Breast epithelium (tissue), 4 donors: ENCODE results near the gene CHST1. TPM values are rescaled to one million over a fixed set of nuclear protein-coding genes. Genes with fewer than 3 reads are reported as not detected.

Experiments used
- DNase-seq, 2 donors: peaks; one replicate each; pipeline ENCODE4 v3.0.0-alpha.2; 2019; ENCODE audit warnings: low spot score in 2 of 2
- H3K27ac ChIP-seq, 2 donors: fragments of 200-600 bp; sonication (generic) in 1 of 2; one replicate each; pipeline ENCODE4 v1.5.1; 2016 to 2019; ENCODE audit warnings: mild to moderate bottlenecking in 1 of 2
- H3K27me3 ChIP-seq, 2 donors: fragments of 200-600 bp; sonication (generic) in 1 of 2; one replicate each; pipeline versions ENCODE4 v1.5.1 to v1.6.0; 2017 to 2019; ENCODE audit warnings: control low read depth in 1 of 2, mild to moderate bottlenecking in 1 of 2
- H3K36me3 ChIP-seq: fragments of 200-600 bp; one replicate; pipeline ENCODE4 v1.5.1; 2019
- H3K4me1 ChIP-seq, 2 donors: fragments of 200-600 bp; sonication (generic); one replicate each; pipeline ENCODE4 v1.5.1; 2016 to 2019; ENCODE audit warnings: control low read depth in 1 of 2
- H3K4me3 ChIP-seq, 3 donors: fragments of 200-600 bp; sonication (generic); 1 replicate in 2 of 3; 2 replicates in 1 of 3; pipeline ENCODE4 v1.5.1; 2016 to 2019; ENCODE audit warnings: mild to moderate bottlenecking in 3 of 3, moderate library complexity in 2 of 3
- H3K9me3 ChIP-seq, 2 donors: fragments of 200-600 bp; sonication (generic) in 1 of 2; one replicate each; pipeline ENCODE4 v1.5.1; 2016 to 2019; ENCODE audit warnings: control low read depth in 1 of 2
- CTCF ChIP-seq, 3 donors: fragments of 450-650 bp; IDR thresholded peaks; one replicate each; pipeline ENCODE4 v1.5.1; 2016 to 2017; ENCODE audit warnings: antibody characterized with exemption in 3 of 3, mild to moderate bottlenecking in 3 of 3, moderate library complexity in 3 of 3
- POLR2A ChIP-seq: fragments of 450-650 bp; IDR thresholded peaks from one replicate; pipeline ENCODE4 v1.6.1; 2016; ENCODE audit warnings: antibody characterized with exemption, mild to moderate bottlenecking, moderate library complexity
- POLR2AphosphoS5 ChIP-seq, 3 donors: sonication (generic); formaldehyde crosslinking; IDR thresholded peaks; one replicate each; pipeline ENCODE4 v1.6.1; 2017; ENCODE audit warnings: antibody characterized with exemption in 3 of 3
- intact Hi-C: fragments of 100-400 bp; cut with DNase I; formaldehyde crosslinking; loops from one replicate; pipeline ENCODE4 v1.15.1; 2023; ENCODE audit warnings: low total_unique reads
- total RNA-seq, 3 donors: library from RNA; depleted of rRNA; stranded (reverse); fragments of >200 nt; gene quantifications; one replicate each; pipeline ENCODE4 v1.1.0, GENCODE V29; 2016

CHST1 gene
- total RNA-seq, 3 donors from 2014 or later, result 1.8 to 3.6 (median 2.2) TPM

- Histone ChIP-seq H3K36me3 (no peaks in the 10 kb centered on the region), H3K27me3 (peaks cover 0 to 56% of the 10 kb centered on the region in 2 donors), H3K4me3 (no peak overlapping the region), H3K27ac (no peak overlapping the region), H3K9me3 (no peaks in the 10 kb centered on the region), H3K4me1 (peaks cover 0 to 3% of the 10 kb centered on the region in 2 donors)
- intact Hi-C loops, result no loop called here
- TF ChIP-seq POLR2AphosphoS5 (IDR thresholded peaks at IDR 0.05), result no peak
- no peak for TF ChIP-seq POLR2A
- TF ChIP-seq CTCF (IDR thresholded peaks at IDR 0.05), result no peak
- DNase-seq, result no peak
These were observed 5.6 kb downstream of the CHST1 start for GRCh38 chr11:45659818-45660160.

GRCh38 chr11:45659031-45659817 lies 6.2 kb downstream of the CHST1 start:
- H3K4me3 ChIP-seq, result no peak overlapping the region
- H3K9me3 ChIP-seq, result no peaks in the 10 kb centered on the region
- no peaks in the 10 kb centered on the region for H3K36me3 ChIP-seq
- peak overlapping the region in 1 of 2 donors; percentile 43 for H3K27ac ChIP-seq
- DNase-seq, result peak in 1 of 2 donors; percentile 36
- H3K27me3 ChIP-seq, result peaks cover 0 to 56% of the 10 kb centered on the region in 2 donors
- intact Hi-C loops, result no loop called here
- TF ChIP-seq POLR2A, result no peak
- TF ChIP-seq CTCF (IDR thresholded peaks at IDR 0.05), result no peak
- no peak for TF ChIP-seq POLR2AphosphoS5 (IDR thresholded peaks at IDR 0.05)
- H3K4me1 ChIP-seq, result no peaks in the 10 kb centered on the region

GRCh38 chr11:45658292-45658991 lies 7.0 kb downstream of the CHST1 start:
- Histone ChIP-seq H3K9me3 (no peaks in the 10 kb centered on the region), H3K36me3 (no peaks in the 10 kb centered on the region), H3K27ac (peak overlapping the region; percentile 17 to 70), H3K4me1 (no peaks in the 10 kb centered on the region), H3K27me3 (peaks cover 0 to 51% of the 10 kb centered on the region in 2 donors), H3K4me3 (no peak overlapping the region)
- TF ChIP-seq POLR2AphosphoS5 (IDR thresholded peaks at IDR 0.05) (no peak), POLR2A (no peak), CTCF (IDR thresholded peaks at IDR 0.05) (no peak)
- intact Hi-C loops, result no loop called here
- peak in 1 of 2 donors; percentile 51 for DNase-seq

- intact Hi-C loops, result no loop called here
- H3K27ac ChIP-seq, result peak overlapping the region; percentile 17 to 70
- DNase-seq, result no peak
- H3K27me3 ChIP-seq, result peaks cover 0 to 44% of the 10 kb centered on the region in 2 donors
- H3K4me3 ChIP-seq, result no peak overlapping the region
- no peaks in the 10 kb centered on the region for H3K36me3 ChIP-seq
- no peaks in the 10 kb centered on the region for H3K9me3 ChIP-seq
- no peaks in the 10 kb centered on the region for H3K4me1 ChIP-seq
- TF ChIP-seq CTCF (IDR thresholded peaks at IDR 0.05), result no peak
- TF ChIP-seq POLR2AphosphoS5 (IDR thresholded peaks at IDR 0.05), result no peak
- TF ChIP-seq POLR2A, result no peak
These were observed 7.7 kb downstream of the CHST1 start for GRCh38 chr11:45657496-45658260.
